Measurements from ENCODE around the gene SOCS6.

DNA sequence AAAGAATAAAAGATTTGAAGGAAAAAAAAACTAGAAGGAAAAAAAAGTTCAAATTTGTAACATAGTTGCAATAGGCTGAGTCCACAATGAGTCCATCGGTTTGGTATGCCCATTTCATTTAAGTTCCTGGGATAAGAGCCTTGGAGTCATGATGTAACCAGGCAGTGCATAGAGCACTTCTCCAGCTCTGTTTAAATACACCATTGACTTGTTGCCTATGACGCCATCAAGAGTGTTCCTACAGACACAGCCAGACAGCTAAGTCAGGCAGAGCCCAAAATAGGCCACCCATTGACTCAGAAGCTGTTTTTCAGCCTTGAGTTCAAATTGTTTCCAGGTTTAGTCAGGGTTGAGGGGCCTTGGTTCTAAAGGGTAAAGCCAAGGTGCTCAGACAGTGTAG, 44.9 kb downstream of the SOCS6 start:
- TF ChIP-seq NFIC (IDR thresholded peaks at IDR 0.05) (no peak), TAF1 (IDR thresholded peaks at IDR 0.05; ENCODE audit: low read depth) (no peak), RAD21 (IDR thresholded peaks at IDR 0.05; ENCODE audit: low read depth) (no peak), TEAD4 (IDR thresholded peaks at IDR 0.05) (no peak), TCF12 (IDR thresholded peaks at IDR 0.05; ENCODE audit: low read depth) (no peak), REST (IDR thresholded peaks at IDR 0.05; ENCODE audit: low read depth) (no peak), CEBPB (IDR thresholded peaks at IDR 0.05) (no peak), CREB1 (IDR thresholded peaks at IDR 0.05; ENCODE audit: low read depth) (no peak), EP300 (IDR thresholded peaks at IDR 0.05; ENCODE audit: borderline replicate concordance) (no peak), YY1 (IDR thresholded peaks at IDR 0.05; ENCODE audit: low read depth) (no peak), EGR1 (IDR thresholded peaks at IDR 0.05) (no peak), FOXM1 (IDR thresholded peaks at IDR 0.05; ENCODE audit: borderline replicate concordance, low read depth) (no peak)
- TF ChIP-seq, protein P1, sequence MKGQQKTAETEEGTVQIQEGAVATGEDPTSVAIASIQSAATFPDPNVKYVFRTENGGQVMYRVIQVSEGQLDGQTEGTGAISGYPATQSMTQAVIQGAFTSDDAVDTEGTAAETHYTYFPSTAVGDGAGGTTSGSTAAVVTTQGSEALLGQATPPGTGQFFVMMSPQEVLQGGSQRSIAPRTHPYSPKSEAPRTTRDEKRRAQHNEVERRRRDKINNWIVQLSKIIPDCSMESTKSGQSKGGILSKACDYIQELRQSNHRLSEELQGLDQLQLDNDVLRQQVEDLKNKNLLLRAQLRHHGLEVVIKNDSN (IDR thresholded peaks at IDR 0.05) = no peak
- TF ChIP-seq, protein P2, sequence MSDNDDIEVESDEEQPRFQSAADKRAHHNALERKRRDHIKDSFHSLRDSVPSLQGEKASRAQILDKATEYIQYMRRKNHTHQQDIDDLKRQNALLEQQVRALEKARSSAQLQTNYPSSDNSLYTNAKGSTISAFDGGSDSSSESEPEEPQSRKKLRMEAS (IDR thresholded peaks at IDR 0.05) = no peak

Measured in Ishikawa (cell line).